ENCODE results near the gene SYCP3.

SYCP3 gene

DNA sequence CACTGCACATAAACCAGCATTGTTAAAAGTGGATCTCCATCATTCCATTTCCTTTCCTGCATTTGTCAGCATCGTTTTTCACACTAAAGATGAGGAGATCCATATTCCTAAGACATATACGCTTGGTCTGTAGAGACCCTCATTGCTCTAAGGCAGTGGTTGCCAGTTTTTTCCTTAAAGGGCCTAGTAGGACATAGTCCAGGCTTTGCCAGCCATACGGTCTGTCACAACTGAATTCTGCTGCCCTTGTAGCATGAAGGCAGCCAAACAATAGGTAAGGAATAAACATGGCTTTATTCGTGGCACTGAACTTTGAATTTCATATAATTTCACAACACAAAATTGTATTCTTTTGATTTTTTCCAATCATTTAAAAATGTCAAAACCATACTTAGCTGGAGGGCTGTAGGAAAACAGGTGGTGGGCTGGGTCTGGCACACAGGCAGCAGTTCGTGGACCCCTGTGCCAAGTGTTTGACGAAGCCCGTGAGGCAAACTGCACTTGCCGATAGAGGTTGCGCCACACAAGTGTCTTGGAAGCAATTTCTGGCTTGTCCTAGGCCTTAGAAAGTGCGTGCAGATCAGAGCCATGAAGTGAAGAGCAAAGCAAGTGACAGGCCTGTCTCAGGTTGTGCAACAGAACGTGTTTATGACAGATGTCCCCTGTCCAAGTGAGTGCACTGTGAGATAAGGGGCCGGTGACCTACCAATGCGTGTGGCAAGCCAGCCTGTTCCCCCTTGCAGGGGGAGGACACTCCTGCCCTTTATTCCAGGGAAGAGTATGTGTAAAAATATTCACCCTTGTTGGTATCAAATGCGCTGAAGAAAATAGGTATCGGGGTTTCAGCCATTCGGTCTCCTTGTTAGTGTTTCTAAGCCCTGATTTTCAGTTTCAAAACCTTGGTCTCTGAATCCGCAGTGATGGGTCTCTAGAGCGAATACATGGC is 42.7 kb downstream of the SYCP3 start:
- peak overlapping the region; percentile 91 for H3K4me3 ChIP-seq (ENCODE audit: low read depth, low read length)
- TF ChIP-seq, protein P1, sequence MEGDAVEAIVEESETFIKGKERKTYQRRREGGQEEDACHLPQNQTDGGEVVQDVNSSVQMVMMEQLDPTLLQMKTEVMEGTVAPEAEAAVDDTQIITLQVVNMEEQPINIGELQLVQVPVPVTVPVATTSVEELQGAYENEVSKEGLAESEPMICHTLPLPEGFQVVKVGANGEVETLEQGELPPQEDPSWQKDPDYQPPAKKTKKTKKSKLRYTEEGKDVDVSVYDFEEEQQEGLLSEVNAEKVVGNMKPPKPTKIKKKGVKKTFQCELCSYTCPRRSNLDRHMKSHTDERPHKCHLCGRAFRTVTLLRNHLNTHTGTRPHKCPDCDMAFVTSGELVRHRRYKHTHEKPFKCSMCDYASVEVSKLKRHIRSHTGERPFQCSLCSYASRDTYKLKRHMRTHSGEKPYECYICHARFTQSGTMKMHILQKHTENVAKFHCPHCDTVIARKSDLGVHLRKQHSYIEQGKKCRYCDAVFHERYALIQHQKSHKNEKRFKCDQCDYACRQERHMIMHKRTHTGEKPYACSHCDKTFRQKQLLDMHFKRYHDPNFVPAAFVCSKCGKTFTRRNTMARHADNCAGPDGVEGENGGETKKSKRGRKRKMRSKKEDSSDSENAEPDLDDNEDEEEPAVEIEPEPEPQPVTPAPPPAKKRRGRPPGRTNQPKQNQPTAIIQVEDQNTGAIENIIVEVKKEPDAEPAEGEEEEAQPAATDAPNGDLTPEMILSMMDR (conservative IDR thresholded peaks at IDR 0.05; ENCODE audit: low read depth, low read length) = no peak
- DNase-seq (ENCODE audit: low read depth) = peak; percentile 26

DNA sequence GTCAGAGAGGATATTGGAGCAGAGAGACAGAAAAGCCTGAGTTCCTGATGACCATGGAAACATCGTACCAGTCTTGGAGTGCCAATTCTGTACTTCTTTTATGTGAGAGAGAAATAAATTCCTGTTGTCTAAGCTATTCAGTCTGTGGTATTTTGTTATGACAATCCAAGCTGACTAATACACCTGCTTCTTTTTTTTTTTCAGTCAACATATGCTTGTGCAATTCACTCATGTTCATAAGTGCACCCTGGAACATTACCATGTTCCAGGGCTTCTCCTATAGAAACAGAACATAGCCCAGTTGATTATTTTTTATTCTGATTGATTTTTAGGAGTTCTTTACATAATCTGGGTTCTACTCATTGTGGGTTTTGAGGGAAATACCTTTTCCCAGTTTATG is 43.6 kb downstream of the SYCP3 start:
- DNase-seq (ENCODE audit: low read depth) = peak; percentile 39
- TF ChIP-seq, protein P1 (conservative IDR thresholded peaks at IDR 0.05; ENCODE audit: low read depth, low read length) = no peak
- no peak overlapping the region for H3K4me3 ChIP-seq (ENCODE audit: low read depth, low read length)

- no peak overlapping the region for H3K4me3 ChIP-seq (ENCODE audit: low read depth, low read length)
- no peak for DNase-seq (ENCODE audit: low read depth)
- TF ChIP-seq, protein P1 (conservative IDR thresholded peaks at IDR 0.05; ENCODE audit: low read depth, low read length) = no peak
Measured at GRCh38 chr12:101694986-101695385, 44.3 kb downstream of the SYCP3 start.

DNA sequence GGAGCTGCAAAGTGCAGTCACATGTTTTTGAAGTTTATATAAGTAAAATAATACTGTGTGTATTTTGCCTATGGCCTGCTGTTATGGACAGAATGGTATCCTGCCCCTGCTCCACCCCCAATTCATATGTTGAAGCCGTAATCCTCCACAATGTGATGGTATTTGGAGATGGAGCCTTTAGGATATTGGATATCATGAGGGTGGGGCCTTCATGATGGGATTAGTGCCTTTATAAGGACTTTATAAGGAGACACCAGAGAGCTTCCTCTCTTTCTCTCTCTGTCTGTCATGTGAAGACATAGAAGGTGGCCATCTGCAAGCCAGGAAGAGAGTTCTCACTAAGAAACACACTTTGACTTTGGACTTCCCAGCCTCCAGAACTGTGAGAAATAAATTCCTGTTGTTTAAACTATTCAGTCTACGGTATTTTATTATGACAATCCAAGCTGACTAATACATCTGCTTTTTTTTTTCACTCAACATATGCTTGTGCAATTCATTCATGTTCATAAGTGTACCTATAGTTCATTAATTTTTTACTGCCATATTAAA is 44.9 kb downstream of the SYCP3 start:
- DNase-seq (ENCODE audit: low read depth) = no peak
- H3K4me3 ChIP-seq (ENCODE audit: low read depth, low read length) = no peak overlapping the region
- TF ChIP-seq, protein P1 (conservative IDR thresholded peaks at IDR 0.05; ENCODE audit: low read depth, low read length) = no peak

- TF ChIP-seq, protein P1 (conservative IDR thresholded peaks at IDR 0.05; ENCODE audit: low read depth, low read length) = no peak
- no peak for DNase-seq (ENCODE audit: low read depth)
Measured at GRCh38 chr12:101691503-101692096, 47.7 kb downstream of the SYCP3 start.

GRCh38 chr12:101690544-101691098 is 48.6 kb downstream of the SYCP3 start:
- TF ChIP-seq, protein P1 (conservative IDR thresholded peaks at IDR 0.05; ENCODE audit: low read depth, low read length) = no peak
- no peak for DNase-seq (ENCODE audit: low read depth)
- no peak overlapping the region for H3K4me3 ChIP-seq (ENCODE audit: low read depth, low read length)

More at GRCh38 chr12:101691503-101692096, 47.7 kb downstream of the SYCP3 start:
- H3K4me3 ChIP-seq (ENCODE audit: low read depth, low read length) = no peak overlapping the region
